Measurements from ENCODE around the gene DNAJB11.
A peak's percentile ranks its signal among the peaks of the same experiment; 100 is the strongest.
"Not testable (repeated sequence)": the region's sequence is repeated elsewhere in the genome, so short reads cannot be mapped to it uniquely, and the experiment has no call there.

DNAJB11 gene

DNA sequence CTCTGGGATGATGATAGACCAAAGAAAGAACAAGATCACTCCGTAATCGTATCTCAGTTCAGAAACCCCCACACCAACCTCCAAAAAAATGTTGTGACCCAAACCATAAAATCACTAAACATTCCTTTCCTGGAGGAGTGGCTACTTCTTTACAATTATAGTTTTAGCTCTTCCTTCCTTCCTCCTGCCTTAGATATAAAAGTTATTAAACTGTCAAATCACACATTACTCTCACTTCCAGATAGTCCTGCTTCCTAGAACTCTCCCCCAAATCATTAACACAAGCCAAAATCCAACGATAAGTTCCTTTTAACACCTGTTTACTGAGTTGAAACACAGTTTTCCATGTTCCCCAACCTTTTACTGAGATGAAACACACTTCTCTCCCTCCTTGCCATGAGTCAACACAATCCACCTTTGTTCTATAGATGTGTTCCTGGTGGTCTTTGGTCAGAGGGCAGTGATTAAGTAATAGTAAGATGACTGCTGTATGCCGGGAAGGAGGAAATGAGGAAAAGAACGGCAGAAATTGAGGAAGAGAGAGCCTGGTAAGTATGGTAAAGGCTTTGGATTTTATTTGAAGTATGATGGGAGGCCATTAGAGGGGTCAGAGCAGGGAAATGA is 18.0 kb upstream of the DNAJB11 start:
- DNase-seq, result no peak

DNA sequence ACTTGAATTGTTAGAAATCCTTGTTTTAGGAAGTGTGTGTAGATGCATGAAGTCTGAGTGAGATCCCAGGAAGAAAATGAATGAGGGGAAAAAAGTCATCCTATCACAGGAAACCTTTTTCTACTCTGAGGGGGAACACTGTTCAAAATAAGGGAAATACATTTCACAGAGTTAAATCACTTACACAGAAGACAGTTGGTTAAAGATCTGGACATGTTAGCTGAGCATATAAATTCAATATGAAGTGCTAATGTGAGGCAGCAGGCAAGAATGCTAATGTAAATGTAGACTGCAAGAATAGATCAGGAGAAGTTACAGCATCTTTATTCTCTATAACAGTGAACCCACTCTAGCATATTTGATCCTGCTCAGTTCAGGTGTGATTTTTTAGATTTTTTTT is 5.9 kb upstream of the DNAJB11 start:
- DNase-seq, result no peak

GRCh38 chr3:186566772-186567071 is 3.8 kb upstream of the DNAJB11 start:
- no peak for DNase-seq

GRCh38 chr3:186567072-186567921 is 3.2 kb upstream of the DNAJB11 start, which contains the start of gene TBCCD1:
Gene TBCCD1 (minus strand): TSS chr3:186567339. CDS start chr3:186564329, 3,010 bp downstream.
- peak; percentile 90 to 95 for DNase-seq

DNA sequence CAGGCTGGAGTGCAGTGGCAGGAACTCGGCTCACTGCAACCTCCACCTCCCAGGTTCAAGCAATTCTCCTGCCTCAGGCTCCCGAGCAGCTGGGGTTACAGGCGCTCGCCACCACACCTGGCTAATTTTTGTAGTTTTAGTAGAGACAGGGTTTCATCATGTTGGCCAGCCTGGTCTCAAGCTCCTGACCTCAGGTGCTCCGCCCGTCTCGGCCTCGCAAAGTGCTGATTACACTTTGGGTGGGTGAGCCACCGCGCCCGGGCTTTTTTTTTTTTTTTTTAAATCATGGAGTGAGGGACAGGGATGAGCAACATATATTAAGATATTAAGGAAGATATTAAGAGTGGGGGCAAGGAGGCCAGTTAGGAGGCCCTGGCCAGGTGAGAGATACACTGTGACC is 1.2 kb upstream of the DNAJB11 start:
- not testable (repeated sequence) for DNase-seq

DNA sequence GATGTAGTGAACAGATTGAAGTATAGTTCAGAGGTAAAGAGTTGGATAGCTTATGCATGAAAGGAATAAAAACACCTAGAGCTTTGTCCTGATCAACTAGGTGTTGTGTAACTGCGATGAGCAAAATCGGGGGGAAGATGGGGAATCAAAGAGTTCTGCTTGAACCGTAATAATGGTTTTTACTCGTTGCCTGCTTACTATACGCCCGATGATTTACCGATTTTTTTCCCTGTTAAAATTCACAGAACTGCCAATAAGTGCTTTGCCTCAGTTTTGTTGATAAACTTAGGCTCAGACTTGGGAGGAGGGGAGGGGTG is 783 bp upstream of the DNAJB11 start:
- DNase-seq, result no peak

- DNase-seq, result no peak
Observed at GRCh38 chr3:186570941-186571643, 572 bp downstream of the DNAJB11 start.

DNA sequence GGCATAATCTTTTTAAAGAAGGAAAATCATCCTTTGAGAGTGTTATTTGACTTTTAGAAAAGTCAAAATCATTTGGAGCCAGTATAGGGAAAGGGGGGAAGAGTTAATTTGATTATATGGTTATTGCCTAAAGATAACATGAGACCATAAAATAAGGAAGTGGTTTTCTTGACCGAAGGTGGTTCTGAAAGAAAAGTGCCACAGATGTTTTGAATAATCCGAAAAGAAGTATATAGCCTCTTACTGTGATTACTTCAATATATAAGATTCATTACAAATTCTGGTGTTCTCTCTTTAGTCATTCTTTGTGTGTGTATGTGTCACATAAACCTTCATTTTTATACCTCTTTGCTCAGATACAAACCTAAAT is 1.1 kb downstream of the DNAJB11 start:
- no peak for DNase-seq

DNA sequence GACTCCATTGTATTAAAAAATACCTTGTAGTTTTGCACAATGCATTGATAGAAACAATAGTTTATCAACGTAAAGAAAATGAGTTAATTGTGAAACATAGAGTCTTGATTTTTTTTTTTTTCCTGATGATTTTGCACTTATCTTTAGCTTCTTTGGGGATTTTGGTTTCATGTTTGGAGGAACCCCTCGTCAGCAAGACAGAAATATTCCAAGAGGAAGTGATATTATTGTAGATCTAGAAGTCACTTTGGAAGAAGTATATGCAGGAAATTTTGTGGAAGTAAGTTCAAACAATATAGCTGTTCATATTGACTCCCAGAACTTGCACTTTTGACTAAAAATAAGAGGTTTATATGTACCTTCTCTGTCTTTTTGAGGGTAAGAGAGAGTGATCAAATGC is 7.0 kb downstream of the DNAJB11 start:
- DNase-seq, result no peak

- DNase-seq, result no peak
Observed at GRCh38 chr3:186580785-186581184, 10.3 kb downstream of the DNAJB11 start.

DNA sequence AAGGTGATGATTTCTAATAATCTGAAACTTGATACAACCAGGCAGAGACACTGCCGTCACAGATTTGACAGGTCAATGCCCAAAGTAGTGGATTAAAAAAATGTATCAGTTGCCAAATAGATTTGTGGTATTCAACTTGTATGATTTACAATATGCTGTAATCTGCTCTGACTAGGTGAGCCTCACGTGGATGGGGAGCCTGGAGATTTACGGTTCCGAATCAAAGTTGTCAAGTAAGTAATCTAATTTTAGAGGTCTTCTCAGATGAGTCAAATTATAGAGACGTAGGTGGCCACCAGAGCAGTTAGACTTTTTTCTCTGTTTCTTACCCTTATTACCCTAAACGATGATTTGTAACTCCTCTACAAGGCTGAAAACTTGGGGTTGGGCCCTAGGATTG is 12.0 kb downstream of the DNAJB11 start:
- DNase-seq, result no peak

DNA sequence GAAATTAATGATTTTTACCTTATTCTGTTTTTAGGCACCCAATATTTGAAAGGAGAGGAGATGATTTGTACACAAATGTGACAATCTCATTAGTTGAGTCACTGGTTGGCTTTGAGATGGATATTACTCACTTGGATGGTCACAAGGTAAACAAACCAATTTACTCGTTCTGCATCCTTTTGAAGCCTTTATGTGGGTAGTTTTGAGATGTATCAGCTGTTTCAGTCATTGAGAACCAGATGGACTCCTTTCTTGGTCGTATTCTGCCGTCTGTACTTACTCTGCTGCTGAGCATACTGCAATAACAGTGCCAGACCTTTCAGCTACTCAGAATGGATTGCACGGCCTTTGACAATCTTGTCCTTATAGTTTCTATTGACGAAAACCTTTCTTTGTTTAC is 13.3 kb downstream of the DNAJB11 start:
- DNase-seq, result no peak

GRCh38 chr3:186586245-186586644 is 15.7 kb downstream of the DNAJB11 start:
- DNase-seq, result not testable (repeated sequence)

GRCh38 chr3:186587183-186587582 is 16.7 kb downstream of the DNAJB11 start:
- DNase-seq, result no peak

GRCh38 chr3:186588632-186589031 is 18.1 kb downstream of the DNAJB11 start:
- no peak for DNase-seq

DNA sequence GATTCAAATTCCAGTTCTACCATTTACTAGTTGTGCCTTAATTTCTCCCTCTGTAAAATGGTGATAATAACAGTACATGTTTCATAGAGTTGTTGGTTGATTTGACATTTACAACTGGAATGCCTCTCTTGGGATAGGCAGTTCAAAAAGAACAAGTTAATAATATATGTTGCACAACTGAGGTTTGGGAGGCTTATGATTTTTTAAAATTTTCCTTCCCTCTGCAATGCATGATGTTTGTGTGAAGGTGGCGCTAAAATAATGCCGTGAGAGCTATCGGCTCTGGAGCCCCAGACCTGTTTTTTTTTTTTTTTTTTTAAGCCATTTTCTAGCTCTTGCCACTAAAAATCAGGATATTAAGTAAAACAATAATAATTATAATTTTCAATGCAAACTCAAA is 18.6 kb downstream of the DNAJB11 start:
- no peak for DNase-seq

GRCh38 chr3:186589856-186590579 is 19.5 kb downstream of the DNAJB11 start:
- no peak for DNase-seq

DNA sequence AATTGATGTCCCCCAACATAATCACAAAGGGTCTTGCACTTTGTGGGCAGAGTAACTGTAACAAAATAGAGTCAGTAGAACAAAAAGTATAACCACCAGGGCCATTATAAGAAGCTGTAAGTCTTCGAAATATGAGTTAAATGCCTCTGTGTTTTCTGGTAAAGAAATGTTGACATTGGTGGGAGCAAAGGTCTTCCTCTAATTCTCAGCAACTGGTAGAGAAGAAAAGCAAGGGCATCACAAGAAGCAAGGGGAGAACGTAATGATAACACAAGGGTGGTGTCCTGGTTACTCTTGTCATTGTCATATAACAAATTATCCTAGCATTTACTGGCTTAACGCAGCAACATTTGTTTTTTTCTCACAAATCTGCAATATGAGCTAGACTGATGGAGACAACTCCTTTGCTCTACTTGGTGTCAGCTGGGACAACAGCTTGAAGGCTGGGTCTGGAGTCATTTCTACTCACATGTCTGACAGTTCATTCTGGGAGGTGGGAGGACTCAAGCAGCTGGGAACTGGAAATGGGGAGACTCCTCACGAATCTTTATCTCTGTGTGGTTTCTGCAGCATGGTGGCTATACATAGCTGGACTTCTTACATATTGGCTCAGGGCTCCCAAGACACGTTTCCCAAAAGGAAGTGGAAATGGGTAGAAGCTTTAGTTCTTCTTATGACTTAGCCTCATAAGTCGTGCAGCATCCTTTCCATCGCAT is 20.2 kb downstream of the DNAJB11 start:
- DNase-seq, result no peak

GRCh38 chr3:186592682-186593081 is 22.2 kb downstream of the DNAJB11 start:
- no peak for DNase-seq

- no peak for DNase-seq
Observed at GRCh38 chr3:186593862-186594261, 23.3 kb downstream of the DNAJB11 start.

- no peak for DNase-seq
Observed at GRCh38 chr3:186594591-186595113, 24.1 kb downstream of the DNAJB11 start.

- DNase-seq, result no peak
Observed at GRCh38 chr3:186596568-186597287, 26.2 kb downstream of the DNAJB11 start.
